AG09309 (cell line): ENCODE results near the gene PIGM.

Experiments
- DNase-seq: peaks from one replicate; pipeline ENCODE4 v3.0.0-alpha.2; 2010; ENCODE audit warnings: low read depth
- H3K4me3 ChIP-seq: 2 replicates; pipeline ENCODE4 v1.5.1; 2011; ENCODE audit warnings: mild to moderate bottlenecking, low read depth, low read length, moderate library complexity; ENCODE audit not compliant: control insufficient read depth
- CTCF ChIP-seq: IDR thresholded peaks from 2 replicates; pipeline ENCODE4 v1.5.1; 2011; ENCODE audit warnings: mild to moderate bottlenecking, low read depth, low read length, inconsistent platforms; ENCODE audit not compliant: insufficient read depth, control insufficient read depth; ENCODE audit errors: missing control alignments

PIGM gene

GRCh38 chr1:160049101-160049500 lies 17.3 kb upstream of the PIGM start:
- TF ChIP-seq CTCF = no peak
- no peak for DNase-seq
- H3K4me3 ChIP-seq = no peak overlapping the region

GRCh38 chr1:160048335-160048734 lies 16.5 kb upstream of the PIGM start:
- no peak for DNase-seq
- no peak for TF ChIP-seq CTCF
- no peak overlapping the region for H3K4me3 ChIP-seq

- no peak overlapping the region for H3K4me3 ChIP-seq
- DNase-seq = no peak
- TF ChIP-seq CTCF = no peak
Measured at GRCh38 chr1:160047111-160047991, 15.6 kb upstream of the PIGM start.

- no peak overlapping the region for H3K4me3 ChIP-seq
- peak; percentile 59 for TF ChIP-seq CTCF
- DNase-seq = no peak
Measured at GRCh38 chr1:160046494-160047110, 14.8 kb upstream of the PIGM start.

GRCh38 chr1:160045653-160046052 lies 13.9 kb upstream of the PIGM start:
- DNase-seq = no peak
- TF ChIP-seq CTCF = no peak
- H3K4me3 ChIP-seq = no peak overlapping the region

- H3K4me3 ChIP-seq = no peak overlapping the region
- TF ChIP-seq CTCF = no peak
- DNase-seq = no peak
Measured at GRCh38 chr1:160043543-160043942, 11.8 kb upstream of the PIGM start.
